Measurements from ENCODE around the gene FUS. TPM values are rescaled to one million over a fixed set of nuclear protein-coding genes. Genes with fewer than 3 reads are reported as not detected.
"Not testable (repeated sequence)": the region's sequence is repeated elsewhere in the genome, so short reads cannot be mapped to it uniquely, and the experiment has no call there.

Gene FUS
- total and polyA plus RNA-seq, 10 donors = 119 to 694 (median 337) TPM

- Histone ChIP-seq H3K9me3 (no peaks in the 10 kb centered on the region), H3K36me3 (peaks cover 0 to 37% (median 28%) of the 10 kb centered on the region in 6 donors), H3K4me3 (no peak overlapping the region), H3K27me3 (replicated peaks in 1 of 7) (no peaks in the 10 kb centered on the region), H3K27ac (peak overlapping the region in 2 of 8 donors; percentile 21 to 36), H3K4me1 (peaks cover 0 to 51% (median 16%) of the 10 kb centered on the region in 6 donors)
- DNase-seq = no peak
- intact Hi-C loops (cut with DNase I; ENCODE audit: low total_unique reads) = no loop called here
- 38 to 67% (median 52%) methylated on average over 14 to 18 of the region's 18 CpGs for WGBS, 5 donors
- TF ChIP-seq POLR2A (IDR thresholded peaks at IDR 0.05) (no peak), POLR2AphosphoS5 (IDR thresholded peaks at IDR 0.05) (peak in 1 of 3 donors; percentile 51), CTCF (IDR thresholded peaks at IDR 0.05 in 8 of 11, conservative IDR thresholded peaks at IDR 0.05 in 3 of 11) (no peak)
These were observed 45.1 kb upstream of the FUS start for GRCh38 chr16:31134625-31135534.

- H3K4me3 ChIP-seq = no peak within 1 kb of the TSS
- WGBS, 5 donors = 75 to 89% (median 78%) methylated on average over 11 to 22 of the region's 22 CpGs
- peaks cover 0 to 48% (median 13%) of the 10 kb centered on the region in 6 donors for H3K4me1 ChIP-seq
These were observed 44.2 kb upstream of the FUS start, which contains the start of gene PRSS8 for GRCh38 chr16:31135535-31136286. TSS of gene PRSS8 (minus strand) at chr16:31135727. CDS start at chr16:31135498, 229 bp downstream.

GRCh38 chr16:31136287-31136662 is 43.7 kb upstream of the FUS start:
- no peak overlapping the region for H3K4me3 ChIP-seq
- H3K9me3 ChIP-seq = no peaks in the 10 kb centered on the region
- DNase-seq = no peak
- 87 to 94% (median 90%) methylated on average over 6 of the region's 6 CpGs for WGBS, 5 donors
- no peaks in the 10 kb centered on the region for H3K27me3 ChIP-seq (replicated peaks in 1 of 7)
- H3K4me1 ChIP-seq = peaks cover 0 to 50% (median 15%) of the 10 kb centered on the region in 6 donors
- peaks cover 0 to 23% (median 15%) of the 10 kb centered on the region in 6 donors for H3K36me3 ChIP-seq
- intact Hi-C loops (cut with DNase I; ENCODE audit: low total_unique reads) = no loop called here
- TF ChIP-seq POLR2A (IDR thresholded peaks at IDR 0.05) (no peak), CTCF (IDR thresholded peaks at IDR 0.05 in 8 of 11, conservative IDR thresholded peaks at IDR 0.05 in 3 of 11) (no peak), POLR2AphosphoS5 (IDR thresholded peaks at IDR 0.05) (no peak)
- no peak overlapping the region for H3K27ac ChIP-seq

More at GRCh38 chr16:31135535-31136286, 44.2 kb upstream of the FUS start, which contains the start of gene PRSS8:
- H3K27ac ChIP-seq = peak within 1 kb of the TSS in 2 of 8 donors; percentile 21 to 36
- peaks cover 0 to 28% (median 20%) of the 10 kb centered on the region in 6 donors for H3K36me3 ChIP-seq
- no peak for DNase-seq
- intact Hi-C loops (cut with DNase I; ENCODE audit: low total_unique reads) = no loop called here
- no peaks in the 10 kb centered on the region for H3K9me3 ChIP-seq
- H3K27me3 ChIP-seq (replicated peaks in 1 of 7) = no peaks in the 10 kb centered on the region
- TF ChIP-seq POLR2AphosphoS5 (IDR thresholded peaks at IDR 0.05) = no peak
- TF ChIP-seq CTCF (IDR thresholded peaks at IDR 0.05 in 8 of 11, conservative IDR thresholded peaks at IDR 0.05 in 3 of 11) = no peak
- TF ChIP-seq POLR2A (IDR thresholded peaks at IDR 0.05) = no peak

GRCh38 chr16:31136822-31137499 is 43.0 kb upstream of the FUS start:
- H3K27ac ChIP-seq; H3K27me3 ChIP-seq (replicated peaks in 1 of 7); intact Hi-C loops (cut with DNase I; ENCODE audit: low total_unique reads); H3K4me3 ChIP-seq; DNase-seq; H3K9me3 ChIP-seq: not testable (repeated sequence)
- peaks cover 0 to 16% (median 8%) of the 10 kb centered on the region in 6 donors for H3K36me3 ChIP-seq
- 86 to 94% (median 88%) methylated on average over 20 of the region's 20 CpGs for WGBS, 5 donors
- peaks cover 5 to 57% (median 22%) of the 10 kb centered on the region in 6 donors for H3K4me1 ChIP-seq
